Occipital lobe (tissue), 2 donors: Measurements from ENCODE around the gene CREG2. TPM values are rescaled to one million over a fixed set of nuclear protein-coding genes. Genes with fewer than 3 reads are reported as not detected.
A peak's percentile ranks its signal among the peaks of the same experiment; 100 is the strongest.

ENCODE experiments used
- DNase-seq: peaks from one replicate; lab custom pipeline; 2025; lab: John Stamatoyannopoulos, UW
- total RNA-seq: library from RNA; depleted of rRNA; stranded (reverse); fragments of >200 nt; gene quantifications from one replicate; pipeline ENCODE4 v1.2.3, GENCODE V29; 2014

The CREG2 gene
- 4.8 TPM for total RNA-seq

- DNase-seq = peak; percentile 67
Measured at GRCh38 chr2:101387151-101387834, at the start of gene CREG2. Gene CREG2 (minus strand): TSS chr2:101387503. CDS start chr2:101387457, 46 bp downstream.

- DNase-seq = no peak
Measured at GRCh38 chr2:101435001-101435862, 47.9 kb upstream of the CREG2 start.

GRCh38 chr2:101433465-101433864, 46.2 kb upstream of the CREG2 start:
- no peak for DNase-seq

- DNase-seq = no peak
Measured at GRCh38 chr2:101432411-101433181, 45.3 kb upstream of the CREG2 start.

- no peak for DNase-seq
Measured at GRCh38 chr2:101431486-101431885, 44.2 kb upstream of the CREG2 start.

- DNase-seq = no peak
Measured at GRCh38 chr2:101430156-101430555, 42.9 kb upstream of the CREG2 start.

- no peak for DNase-seq
Measured at GRCh38 chr2:101429453-101429852, 42.1 kb upstream of the CREG2 start.

GRCh38 chr2:101428422-101429176, 41.3 kb upstream of the CREG2 start:
- DNase-seq = no peak

GRCh38 chr2:101427743-101428142, 40.4 kb upstream of the CREG2 start:
- DNase-seq = no peak

- no peak for DNase-seq
Measured at GRCh38 chr2:101427240-101427639, 39.9 kb upstream of the CREG2 start.

GRCh38 chr2:101426822-101427221, 39.5 kb upstream of the CREG2 start:
- no peak for DNase-seq

- no peak for DNase-seq
Measured at GRCh38 chr2:101420623-101421022, 33.3 kb upstream of the CREG2 start.

GRCh38 chr2:101419096-101419663, 31.9 kb upstream of the CREG2 start:
- no peak for DNase-seq

- no peak for DNase-seq
Measured at GRCh38 chr2:101418460-101419095, 31.3 kb upstream of the CREG2 start.

- DNase-seq = no peak
Measured at GRCh38 chr2:101416609-101417008, 29.3 kb upstream of the CREG2 start.

- no peak for DNase-seq
Measured at GRCh38 chr2:101415884-101416283, 28.6 kb upstream of the CREG2 start.

GRCh38 chr2:101415220-101415619, 27.9 kb upstream of the CREG2 start:
- DNase-seq = no peak

- DNase-seq = no peak
Measured at GRCh38 chr2:101412092-101412694, 24.9 kb upstream of the CREG2 start.

- DNase-seq = no peak
Measured at GRCh38 chr2:101410746-101411145, 23.4 kb upstream of the CREG2 start.

GRCh38 chr2:101410114-101410513, 22.8 kb upstream of the CREG2 start:
- no peak for DNase-seq
